ENCODE results near the gene ESPN. TPM values are rescaled to one million over a fixed set of nuclear protein-coding genes. Genes with fewer than 3 reads are reported as not detected.

The ESPN gene
- total RNA-seq, 1 donor from 2014 or later: 6.4 TPM

DNA sequence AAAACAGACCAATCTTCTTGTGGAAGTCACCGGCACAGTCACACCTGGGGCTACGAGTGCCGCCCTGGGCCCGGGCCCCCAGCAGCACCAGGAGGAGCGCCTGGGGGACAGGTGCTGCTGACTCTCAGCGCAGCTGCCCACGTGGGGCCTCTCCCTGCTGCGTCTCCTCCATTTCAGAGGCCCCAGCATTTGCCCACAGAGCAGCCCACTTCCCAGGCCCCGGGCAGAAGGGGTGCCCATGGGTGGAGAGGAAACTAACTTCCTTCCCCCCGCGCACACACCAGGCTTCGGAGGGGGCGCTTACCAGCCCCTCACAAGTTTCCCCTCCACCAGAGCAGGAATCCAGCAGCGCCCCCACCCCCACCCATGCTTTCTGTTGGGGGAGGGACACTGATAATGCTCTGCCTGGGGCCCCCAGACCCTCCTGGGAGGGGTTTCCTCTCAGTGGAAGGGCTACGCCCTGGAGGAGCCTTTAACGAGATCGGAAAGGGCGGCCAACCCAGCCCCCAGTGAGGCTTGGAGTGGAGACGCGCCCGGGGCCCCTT is 41.0 kb downstream of the ESPN start:
- DNase-seq: no peak

GRCh38 chr1:6466023-6466422 is 41.4 kb downstream of the ESPN start, which contains the start of gene TNFRSF25:
TNFRSF25 (minus strand) TSS chr1:6466173; CDS start chr1:6466107, 66 bp downstream.
- no peak for DNase-seq

DNA sequence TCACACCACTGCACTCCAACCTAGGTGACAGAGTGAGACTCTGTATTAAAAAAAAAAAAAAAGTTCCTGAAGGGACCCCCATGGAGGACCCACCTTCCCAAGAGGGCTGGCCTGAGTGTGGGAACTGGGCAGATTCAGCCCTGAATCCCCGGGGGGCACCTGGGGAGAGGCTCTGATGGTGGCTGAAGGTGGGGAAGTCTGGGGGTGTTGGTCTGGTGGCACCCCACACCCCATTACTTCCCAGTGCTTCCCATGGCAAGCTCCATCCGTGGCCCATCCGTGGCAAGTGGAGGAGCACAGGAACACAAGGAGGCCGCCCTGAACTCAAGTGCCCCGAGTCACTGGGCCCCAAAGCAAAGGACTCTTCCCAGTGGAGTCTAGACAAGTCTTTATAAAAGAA is 42.2 kb downstream of the ESPN start:
- no peak for DNase-seq

DNA sequence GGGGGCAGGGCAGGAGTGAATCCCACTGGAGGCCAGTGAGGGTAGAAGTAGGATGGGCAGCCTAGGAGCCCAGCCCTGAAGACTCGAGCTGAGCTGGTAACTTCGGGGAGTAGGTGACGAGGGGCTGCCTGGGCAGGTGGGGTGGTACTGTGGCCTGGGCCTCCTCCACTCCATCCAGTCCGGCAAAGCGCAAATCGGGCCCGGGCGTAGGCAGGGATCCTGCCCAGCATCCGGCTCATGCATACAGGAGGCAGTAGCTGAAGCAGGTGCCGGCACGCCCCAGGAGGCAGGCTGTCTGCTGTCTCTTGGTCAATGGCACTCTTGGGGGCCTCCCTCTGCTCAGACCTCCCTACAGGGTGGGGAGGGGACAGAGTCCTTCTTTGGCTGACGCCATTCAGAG is 42.6 kb downstream of the ESPN start:
- DNase-seq: no peak

DNA sequence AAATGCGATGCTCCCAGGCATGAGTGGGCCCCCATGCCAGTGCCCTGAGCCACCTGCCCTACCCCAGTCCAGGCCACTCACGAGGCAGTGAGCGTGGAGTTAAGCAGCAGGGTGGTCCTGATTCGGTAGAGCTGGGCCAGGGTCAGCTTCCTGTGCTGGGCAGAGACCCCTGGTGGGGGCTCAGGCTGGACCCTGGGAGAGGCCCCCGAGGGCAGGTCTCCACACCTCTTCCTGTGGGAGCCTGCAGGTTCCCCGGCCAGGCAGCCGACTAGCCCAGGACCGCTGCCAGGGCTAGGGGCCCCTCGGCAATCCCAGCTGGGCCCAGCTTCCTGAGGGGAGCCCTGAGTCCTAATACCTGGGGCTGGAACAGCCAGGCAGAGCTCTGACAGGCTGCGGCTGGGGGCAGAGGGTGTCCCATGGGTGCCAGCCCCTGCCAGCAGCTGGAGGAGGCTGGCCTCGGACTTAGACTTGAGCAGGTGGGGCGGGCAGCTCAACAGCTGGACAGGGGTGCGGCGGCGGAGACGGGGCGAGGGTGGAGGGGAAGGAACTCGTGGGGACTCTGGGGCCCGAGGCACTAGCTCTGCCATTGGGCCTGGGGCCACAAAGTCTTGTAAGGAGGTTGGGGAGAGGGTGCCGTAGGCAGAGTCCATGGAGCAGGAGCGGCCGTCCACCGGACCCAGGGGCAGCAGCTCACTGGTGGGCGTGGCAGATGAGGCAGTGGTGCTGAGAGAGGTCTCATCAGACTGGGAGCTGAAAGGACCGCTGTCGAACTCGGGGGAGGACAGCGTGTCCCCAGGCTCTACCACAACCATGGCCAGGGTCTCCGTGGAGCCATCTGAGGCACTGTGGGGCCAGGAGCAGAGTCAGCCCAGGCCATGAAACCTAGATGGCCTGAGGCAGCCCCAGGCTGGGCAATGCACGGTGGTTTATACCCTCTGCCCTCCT is 43.4 kb downstream of the ESPN start:
- no peak for DNase-seq

GRCh38 chr1:6468729-6469461 is 44.3 kb downstream of the ESPN start:
- no peak for DNase-seq

GRCh38 chr1:6470132-6471085 is 45.8 kb downstream of the ESPN start:
- no peak for DNase-seq

- no peak for DNase-seq
Measured at GRCh38 chr1:6471086-6471969, 46.8 kb downstream of the ESPN start.

DNA sequence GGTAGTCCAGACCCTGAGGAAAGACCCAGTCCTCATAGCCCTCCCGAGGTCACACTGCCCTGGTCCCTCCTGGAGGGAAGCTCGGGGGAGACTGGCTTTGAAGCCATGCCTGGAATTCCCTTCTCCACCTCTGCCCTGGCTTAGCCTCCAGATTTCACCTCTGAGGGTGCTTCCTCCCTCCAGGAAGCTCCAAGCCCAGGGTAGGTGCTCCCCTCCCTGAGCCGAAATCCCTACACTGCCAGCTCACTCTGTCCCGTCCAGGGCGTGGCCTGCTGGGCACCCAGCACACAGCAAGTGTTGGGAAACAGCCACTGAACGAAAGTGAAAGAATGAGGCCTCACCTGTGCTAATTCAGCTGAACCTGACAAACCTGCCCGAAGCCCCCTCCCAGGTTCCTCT is 47.4 kb downstream of the ESPN start:
- DNase-seq: no peak

- no peak for DNase-seq
Measured at GRCh38 chr1:6472391-6472790, 47.8 kb downstream of the ESPN start.

GRCh38 chr1:6473156-6473555 is 48.6 kb downstream of the ESPN start:
- DNase-seq: no peak

DNA sequence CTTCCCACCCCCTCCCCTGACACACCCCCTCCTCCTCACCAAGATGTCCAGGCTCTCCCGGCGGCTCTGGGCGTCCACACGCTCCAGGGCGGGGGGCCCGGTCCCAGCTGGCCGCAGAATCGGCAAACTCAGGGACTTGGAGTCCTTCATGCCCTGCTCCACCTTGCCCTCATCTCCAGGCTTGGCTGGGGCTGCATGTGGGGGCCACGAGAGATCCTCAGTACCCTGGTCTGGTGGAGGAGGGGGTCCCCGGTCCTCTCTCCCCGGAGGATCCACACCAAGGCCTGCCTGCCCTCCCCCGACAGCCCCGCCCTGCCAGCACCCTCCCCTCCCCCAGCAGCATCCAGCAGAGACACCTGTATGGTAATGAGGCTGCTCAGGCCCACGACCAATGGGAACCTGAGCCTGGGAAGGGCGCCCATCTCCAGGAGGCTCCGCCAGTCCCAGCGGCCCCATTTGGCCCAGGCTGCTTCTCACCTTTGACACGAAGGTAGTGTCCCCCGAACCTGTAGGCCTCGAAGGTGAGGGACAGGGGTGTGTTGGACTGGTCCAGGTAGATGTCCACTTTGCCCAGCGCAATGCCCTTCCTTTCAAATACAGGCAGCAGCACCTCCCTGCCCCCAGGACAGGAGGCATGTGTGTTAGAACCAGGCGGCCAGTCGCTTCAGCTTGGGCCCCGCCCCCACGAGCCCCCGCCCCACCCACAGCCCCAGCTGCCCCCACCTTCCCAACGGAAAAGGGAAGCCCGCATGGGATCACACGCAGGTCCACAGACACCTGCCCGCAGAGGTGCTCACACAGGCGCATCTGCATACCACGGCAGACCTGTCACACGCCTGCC is 49.6 kb downstream of the ESPN start:
- no peak for DNase-seq

DNA sequence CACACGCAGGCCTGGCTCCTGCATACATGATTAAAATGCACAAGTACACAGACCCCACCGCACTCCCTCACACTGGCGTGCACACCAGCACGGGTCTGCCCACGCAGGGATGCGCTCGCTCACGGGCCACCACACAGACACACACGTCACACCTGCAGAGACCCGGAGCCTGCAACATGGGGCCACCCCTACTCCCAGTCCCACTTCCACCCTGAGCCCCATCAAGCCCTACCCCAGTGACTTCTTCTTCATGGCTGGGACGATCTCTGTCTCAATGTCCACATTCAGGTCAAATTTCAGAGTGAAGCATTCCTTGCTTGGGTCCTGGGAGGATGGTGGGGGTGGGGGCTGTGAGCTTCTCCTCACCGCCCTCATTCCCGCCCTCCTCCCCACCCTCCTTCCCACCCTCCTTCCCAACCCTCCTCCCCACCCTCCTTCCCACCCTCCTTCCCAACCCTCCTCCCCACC is 50.3 kb downstream of the ESPN start:
- DNase-seq: no peak

DNA sequence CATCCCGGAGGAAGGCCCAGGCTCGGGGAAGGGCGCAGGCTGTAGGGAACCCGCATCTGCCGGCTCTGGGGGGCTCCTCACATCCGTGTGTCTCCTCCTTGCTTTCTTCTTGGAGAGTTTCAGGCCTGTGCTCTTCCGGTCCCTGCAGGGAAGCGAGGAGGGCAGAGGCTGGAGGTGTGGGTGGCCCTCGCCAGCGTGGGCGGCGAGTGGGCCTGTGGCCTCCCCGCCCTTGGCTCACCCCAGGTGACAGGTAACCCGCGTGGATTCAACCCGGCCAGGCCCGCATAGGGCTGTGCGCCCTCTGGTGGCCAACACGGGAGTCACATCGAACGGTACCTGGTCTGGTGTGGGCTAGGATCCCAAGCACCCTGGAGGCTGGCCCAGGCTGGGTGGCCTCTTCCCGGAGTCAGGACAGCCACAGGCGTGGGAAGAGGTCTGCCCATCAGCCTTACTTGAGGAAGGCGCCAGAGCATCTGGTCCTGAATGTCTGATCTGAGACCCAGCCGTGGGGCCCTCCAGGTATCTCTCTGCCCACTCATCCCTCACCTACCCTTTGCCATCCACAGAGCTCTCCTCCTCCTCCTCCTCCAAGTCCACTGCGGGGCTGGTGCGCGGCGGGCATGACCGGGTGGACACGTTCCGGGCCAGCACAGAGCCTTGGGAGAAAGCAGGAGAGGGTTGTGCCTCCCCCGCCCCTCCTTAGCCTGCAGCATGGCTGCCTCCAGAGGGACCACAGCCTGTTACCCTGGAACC is 51.0 kb downstream of the ESPN start:
- DNase-seq: no peak

DNA sequence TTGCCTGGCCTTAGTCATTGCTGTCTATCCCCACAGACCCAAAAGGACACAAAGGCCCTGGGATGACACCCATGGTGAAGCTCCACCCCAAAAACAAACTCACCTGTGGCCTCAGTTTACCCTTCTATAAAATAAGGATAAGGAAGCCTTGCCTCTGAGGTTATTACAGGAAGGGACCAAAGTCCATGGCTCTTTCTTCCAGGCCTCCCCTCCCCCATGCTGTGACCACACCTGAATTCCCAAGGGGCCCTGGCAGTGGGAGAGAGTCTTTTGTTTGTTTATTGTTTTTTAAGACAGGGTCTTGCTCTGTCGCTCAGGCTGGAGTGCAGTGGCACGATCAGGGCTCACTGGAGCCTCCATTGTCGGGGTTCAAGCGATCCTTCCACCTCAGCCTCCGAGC is 51.9 kb downstream of the ESPN start:
- no peak for DNase-seq

DNA sequence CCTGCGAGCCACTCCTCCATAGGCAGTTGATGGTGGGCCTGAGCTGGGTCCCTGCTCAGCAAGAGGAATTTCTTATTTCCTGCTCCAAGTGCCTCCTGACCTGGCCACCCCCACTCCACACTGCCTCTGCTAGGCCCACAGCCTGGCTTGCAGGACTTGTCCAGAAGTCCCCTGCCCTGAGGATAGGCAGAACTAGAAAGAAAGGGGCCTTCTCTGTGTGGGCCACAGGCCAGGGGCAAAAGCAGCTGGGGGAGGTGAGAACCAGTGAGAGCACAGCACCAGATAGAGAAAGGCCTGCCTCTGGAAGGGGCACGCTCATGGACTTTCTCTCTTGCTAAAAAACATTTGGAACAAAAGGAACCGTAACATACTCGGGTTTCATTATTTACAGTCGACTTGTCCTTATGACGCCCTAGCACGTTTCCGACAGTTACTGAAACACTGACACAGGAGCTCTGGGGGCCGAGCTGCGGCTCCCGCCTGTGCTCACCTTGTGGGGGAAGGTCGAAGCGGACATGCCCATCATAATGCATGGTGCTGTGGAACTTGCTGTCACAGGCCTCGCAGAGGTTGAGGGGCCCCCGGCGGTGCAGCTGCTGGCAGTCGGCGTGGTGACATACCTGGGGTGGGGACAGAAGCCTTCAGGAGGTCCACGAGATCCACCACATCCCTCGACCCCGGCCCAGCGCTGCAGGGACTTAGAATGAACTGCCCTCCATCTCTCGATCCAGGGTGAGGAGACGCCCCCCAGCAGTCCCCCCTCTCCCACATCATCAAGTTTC is 52.7 kb downstream of the ESPN start:
- DNase-seq: no peak

- no peak for DNase-seq
Measured at GRCh38 chr1:6481820-6482219, 57.2 kb downstream of the ESPN start.

Measured in skin of body (tissue), 2 donors.